GM19240 (cell line): ENCODE data around the gene SUGCT.
A peak's percentile ranks its signal among the peaks of the same experiment; 100 is the strongest.
"Not testable (repeated sequence)": the region's sequence is repeated elsewhere in the genome, so short reads cannot be mapped to it uniquely, and the experiment has no call there.

Experiments
- DNase-seq: peaks from one replicate; pipeline ENCODE4 v3.0.0; 2011; ENCODE audit warnings: low spot score; ENCODE audit not compliant: insufficient read length

The SUGCT gene

DNA sequence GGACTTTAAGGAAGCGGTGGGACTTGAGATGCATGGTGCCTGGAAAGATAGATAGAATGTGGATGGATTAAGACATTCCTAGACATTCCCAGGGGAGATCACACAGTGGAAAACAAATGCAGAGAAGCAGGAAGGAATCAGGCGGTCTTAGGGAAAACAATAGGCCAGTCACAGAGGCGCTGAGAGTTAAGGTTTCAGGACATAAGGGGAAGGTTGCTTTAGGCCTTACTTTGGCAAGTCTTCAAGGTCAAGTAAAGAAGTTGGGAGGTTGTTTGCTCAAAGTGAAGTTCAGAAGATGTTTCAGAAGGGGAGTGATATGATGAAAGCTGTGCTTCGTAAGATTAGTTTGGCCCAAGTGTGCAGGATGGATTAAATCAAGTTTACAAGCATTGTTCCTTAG, 109.4 kb downstream of the SUGCT start:
- DNase-seq = no peak

DNA sequence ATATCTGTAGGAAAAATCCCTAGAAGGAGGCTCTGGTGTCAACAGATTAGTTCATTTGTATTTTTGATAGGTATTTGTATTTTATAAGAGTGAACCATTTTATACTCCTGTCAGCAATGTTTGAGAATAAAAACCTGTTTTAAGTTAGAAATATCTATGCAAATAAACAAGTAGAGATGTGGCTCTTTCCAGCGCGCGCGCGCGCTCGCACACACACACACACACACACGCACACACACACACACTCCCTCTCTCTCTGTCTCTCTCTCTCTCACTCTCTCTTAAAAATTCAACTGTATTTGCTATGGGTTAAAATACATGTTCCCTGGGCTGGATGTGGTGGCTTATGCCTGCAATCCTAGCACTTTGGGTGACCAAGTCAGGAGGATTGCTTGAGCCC, 113.9 kb downstream of the SUGCT start:
- no peak for DNase-seq

DNA sequence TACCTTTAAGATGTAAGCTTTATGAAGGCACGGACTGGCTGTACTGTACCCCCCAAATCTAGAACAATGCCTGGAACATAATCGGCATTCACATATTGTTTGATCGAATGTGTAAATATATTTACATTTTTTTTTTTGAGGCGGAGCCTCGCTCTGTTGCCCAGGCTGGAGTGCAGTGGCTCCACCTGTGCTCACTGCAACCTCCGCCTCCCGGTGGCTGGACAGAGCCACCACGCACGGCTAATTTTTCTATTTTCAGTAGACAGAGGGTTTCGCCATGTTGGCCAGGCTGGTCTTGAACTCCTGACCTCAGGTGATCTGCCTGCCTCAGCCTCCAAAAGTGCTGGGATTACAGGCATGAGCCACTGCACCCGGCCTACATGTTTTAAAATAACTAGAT, 118.6 kb downstream of the SUGCT start:
- not testable (repeated sequence) for DNase-seq

DNA sequence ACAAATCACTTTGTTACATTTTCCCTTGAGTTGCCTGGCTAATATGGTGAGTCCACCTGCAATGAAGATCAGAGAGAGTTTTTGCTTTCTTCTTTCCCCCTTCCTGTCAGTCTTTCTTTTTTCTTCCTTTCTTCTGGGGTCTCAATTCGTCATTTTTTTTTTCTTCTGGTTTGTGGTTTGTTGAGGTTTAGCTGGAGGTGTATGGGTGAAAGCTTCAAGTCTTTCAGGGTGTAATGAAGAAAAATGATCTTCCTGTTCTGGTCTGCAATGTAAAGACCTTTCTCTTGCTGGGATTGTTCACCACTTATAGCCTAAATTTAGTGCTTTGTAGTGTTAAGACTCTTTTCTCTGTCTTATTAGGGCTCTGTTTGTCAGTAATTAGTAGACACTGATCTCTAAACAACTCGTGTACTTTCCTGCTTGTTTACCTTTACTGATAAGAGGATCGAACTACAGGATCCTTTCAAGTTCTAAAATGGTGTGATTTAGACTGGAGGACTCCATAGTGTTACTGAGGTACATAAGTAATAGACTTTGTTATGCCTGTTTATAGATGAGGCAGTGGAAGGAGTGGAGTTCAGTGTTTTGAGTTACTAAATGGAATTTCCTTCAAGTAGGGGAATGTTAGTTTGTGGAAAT, 129.1 kb downstream of the SUGCT start:
- no peak for DNase-seq

DNA sequence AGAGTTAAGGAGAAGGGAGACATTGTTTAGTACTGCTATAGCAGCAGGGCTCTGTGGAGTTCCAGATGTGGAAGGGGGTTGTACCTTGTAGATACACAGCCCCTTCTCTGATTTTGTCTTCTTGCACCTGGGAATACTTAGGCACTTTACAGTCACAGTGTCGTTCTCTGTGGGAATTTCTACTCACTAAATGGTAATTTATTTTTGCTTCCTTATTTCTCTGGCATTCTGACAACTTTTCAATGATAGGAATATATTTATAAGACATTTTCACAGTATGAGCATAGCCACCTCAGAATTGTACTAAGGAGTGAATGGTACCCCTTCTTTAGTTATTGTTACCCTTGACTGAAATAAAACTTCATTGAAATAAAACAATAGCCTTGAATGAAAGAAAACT, 132.8 kb downstream of the SUGCT start:
- no peak for DNase-seq

DNA sequence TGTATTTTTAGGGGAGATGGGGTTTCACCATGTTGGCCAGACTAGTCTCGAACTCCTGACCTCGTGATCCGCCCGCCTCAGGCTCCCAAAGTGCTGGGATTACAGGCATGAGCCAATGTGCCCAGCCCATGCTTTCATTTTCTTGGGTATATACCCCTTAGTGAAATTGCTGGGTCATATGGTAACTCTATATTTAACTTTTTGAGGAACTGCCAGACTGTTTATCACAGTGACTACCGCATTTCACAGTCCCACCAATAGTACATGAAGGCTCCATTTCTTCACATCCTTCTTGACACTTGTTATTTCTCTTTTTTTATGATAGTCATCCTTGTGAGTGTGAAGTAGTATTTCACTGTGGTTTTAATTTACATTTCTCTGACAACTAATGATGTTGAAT, 134.0 kb downstream of the SUGCT start:
- DNase-seq = not testable (repeated sequence)

DNA sequence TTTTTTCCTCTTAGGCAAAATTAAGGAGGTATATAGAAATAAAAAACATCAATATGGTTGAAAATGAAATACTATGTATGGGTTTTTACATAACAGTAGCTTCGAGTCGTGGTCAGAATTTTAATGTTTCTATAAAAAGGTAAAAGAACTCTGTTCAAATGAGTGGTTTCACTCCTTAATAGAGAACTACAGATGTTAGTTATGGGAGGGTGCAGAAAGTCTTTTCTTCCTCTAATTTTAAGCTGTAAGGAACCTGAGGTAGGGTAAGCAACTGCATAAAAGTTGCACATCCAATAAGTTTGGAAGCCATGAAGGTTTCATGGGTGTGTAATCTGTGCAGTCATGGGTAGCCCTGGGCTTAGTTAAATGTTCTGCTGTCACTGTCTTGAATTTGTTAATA, 141.3 kb downstream of the SUGCT start:
- DNase-seq = no peak

DNA sequence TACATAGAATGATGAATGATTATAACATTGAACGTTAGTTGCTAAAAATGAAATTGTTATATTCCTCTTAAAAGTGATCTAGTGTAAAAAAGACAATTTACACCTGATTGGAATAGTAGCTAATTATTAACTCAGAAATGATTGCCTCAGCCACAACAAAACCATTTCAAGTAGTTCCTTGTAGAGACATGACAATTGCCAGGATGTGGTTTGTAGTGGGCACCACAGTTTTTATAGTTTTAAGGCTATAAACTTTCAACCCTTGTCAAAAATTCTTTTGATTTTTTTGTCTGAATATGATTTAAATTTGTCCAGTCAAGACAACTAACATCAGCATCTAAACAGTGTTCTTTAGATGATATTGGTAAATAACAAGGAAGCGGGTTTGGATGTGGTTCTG, 145.2 kb downstream of the SUGCT start:
- no peak for DNase-seq

DNA sequence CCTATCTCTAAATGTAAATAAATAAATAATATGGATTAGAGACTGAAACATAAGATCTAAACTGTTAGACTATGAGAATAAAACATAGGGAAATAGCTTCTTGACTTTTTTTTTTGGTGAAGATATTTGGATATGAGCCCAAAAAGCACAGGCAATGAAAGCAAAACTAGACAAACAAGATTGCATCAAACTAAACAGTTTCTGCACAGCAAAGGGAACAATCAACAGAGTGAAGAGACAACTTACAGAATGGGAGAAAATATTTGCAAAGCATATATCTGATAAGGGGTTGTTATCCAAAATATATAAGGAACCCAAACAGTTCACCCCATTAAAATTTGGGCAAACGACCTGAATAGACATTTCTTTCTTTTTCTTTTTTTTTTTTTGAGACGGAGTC, 148.1 kb downstream of the SUGCT start:
- no peak for DNase-seq

DNA sequence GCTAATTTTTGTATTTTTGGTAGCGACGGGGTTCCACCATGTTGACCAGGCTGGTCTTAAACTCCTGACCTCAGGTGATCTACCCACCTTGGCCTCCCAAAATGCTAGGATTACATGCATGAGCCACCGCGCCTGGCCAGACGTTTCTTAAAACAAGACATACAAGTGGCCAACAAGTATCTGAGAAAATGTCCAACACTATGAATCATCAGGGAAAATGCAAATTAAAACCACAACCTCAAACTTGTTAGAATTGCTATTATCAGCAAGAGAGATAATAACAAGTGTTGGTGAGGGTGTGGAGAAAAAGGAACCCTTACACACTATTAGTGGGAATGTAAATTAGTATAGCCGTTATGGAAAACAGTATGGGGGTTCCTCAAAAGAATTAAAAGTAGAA, 148.6 kb downstream of the SUGCT start:
- DNase-seq = no peak

DNA sequence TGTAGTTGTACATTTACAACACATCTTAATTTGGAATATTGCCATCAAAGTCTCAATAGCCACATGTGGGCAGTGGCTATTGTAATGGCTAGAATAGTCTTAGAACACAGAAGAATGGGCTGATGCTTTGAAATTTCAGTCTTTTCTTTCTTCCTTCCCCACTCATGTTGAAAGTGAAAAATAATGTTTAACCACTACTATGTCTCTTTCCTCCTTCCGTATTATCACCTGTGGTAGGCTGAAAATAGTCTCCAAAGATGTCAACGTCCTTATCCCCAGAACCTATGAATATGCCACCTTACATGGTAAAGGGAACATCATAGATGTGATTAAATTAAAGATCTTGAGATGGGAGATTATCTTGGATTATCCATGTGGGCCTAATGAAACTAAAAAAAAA, 154.0 kb downstream of the SUGCT start:
- no peak for DNase-seq

DNA sequence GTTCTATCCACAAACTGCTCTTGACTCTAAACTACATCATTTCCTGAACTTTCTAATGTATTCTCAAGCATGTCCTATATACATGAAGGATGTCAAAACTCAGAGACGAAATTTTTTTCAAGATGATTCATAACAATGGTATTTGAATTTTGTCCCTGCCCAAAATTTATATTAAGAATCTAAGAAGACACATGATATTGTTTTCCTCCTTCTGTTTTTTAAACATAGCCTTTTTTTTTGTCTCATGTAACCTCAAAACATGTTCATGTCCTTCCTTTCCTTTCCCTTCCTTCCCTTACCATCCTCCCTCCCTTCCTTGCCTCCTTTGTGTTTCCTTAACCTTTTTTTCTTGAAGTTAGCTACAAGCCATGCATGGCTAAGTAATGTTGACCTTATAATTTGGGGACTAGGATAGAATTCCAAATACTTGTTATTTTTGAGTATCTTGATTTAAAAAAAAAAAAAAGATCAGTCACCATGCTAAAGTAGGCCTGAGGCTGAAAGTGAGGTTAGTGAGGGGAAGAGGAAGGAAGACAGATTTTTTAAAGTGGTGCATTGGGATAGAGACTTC, 163.0 kb downstream of the SUGCT start:
- no peak for DNase-seq

DNA sequence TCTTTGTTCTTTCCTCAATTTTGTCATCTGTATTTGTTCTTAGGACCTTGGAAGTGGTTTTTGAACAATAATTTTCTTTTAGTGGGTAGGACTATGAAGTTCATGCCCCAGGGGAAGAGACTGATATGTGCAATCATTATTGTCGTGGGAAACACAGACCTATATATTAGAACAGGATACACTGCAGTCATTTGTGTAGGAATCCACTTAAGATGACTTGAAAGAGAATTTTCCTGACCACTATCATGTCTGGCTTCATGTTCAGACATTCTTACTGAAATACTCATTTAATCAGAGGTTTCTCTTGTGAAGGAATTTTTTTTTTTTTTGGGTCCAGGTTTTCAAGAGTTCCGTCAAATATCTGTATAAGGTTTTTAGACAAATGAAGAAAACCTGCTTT, 163.6 kb downstream of the SUGCT start:
- DNase-seq = no peak

DNA sequence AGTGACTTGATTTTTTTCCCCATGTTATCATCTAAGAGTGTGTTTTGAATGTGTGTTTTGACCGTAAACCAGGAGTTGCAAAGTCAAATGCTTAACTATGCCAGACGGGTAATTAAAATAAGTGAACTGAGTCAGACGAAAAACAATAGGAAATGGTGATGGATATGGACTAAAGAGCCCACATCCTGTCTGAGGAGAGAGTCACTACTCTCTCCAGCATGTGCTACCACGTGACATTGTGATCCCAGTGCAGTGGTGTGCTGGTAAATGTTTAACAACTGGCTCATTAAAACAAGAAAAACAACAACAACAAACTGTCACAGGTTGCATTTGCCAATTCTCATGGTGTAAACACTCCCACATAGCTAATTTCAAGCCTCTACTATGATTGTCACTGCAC, 164.3 kb downstream of the SUGCT start:
- DNase-seq = no peak

DNA sequence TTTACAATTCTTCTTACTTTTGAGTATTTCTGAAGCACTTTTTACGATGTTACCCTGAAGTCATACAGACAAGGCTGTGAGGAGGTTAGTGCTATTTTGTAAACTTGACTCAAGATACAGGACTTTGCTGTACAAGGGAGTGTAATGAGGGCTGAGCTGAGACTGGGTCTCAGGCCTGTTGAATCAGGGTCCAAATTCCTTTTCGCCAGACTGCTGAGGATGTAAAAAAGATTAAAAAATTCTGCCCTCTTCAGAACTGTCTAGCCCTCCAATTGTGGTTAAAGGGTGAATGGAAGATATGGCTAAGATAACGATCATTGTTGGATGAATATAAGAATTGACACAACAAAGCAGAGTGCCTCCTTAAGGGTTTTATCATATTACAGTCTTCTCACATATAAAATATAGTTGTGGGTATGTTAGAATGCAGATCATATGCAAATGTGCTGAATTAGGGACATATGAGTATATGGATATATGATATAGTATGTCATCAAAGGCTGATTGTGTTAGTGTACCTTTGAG, 165.4 kb downstream of the SUGCT start:
- no peak for DNase-seq

DNA sequence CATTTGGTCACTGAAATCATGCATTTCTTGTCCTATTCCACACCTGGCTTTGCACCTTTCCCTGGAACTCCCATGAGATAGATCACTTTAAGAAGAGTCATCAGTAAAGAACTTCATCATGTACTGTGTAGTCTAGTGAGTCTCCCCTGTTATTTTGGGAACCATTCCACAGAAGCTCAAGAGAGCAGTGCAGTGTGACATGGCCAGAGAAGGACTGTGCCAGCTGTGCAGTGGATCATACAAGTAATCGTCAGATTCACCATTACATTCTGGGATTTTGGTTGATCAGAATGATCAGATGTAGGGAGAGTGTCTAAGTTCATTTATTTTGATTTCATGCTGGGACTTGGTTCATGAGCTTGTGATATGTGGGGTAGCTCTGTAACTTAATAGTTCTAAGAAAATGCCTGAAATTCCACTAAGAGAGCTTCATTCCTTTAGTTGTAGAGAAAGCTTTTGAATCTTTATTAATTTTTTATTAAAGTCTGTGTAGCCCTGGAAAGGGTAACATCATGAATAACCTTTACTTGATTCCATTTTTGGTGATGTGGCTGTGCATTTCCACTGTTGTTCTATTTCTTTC, 166.8 kb downstream of the SUGCT start:
- DNase-seq = no peak

DNA sequence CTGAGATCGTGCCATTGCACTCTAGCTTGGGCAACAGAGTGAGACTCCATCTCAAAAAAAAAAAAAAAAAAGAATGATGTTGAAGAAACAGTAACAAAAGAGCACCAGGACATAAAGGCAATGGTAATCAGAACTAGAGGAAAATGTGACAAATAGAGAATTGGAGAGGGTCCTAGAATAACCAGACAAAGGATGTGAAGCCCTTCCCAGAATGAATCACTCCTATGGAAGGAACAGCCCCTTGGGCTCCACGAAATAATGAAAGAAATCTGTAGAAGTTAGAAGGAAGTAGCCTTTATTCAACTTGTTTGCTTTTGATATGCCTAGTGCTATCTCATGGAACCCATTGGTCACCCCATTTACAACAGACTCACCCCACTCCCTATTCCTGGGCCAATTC, 169.2 kb downstream of the SUGCT start:
- DNase-seq = no peak

DNA sequence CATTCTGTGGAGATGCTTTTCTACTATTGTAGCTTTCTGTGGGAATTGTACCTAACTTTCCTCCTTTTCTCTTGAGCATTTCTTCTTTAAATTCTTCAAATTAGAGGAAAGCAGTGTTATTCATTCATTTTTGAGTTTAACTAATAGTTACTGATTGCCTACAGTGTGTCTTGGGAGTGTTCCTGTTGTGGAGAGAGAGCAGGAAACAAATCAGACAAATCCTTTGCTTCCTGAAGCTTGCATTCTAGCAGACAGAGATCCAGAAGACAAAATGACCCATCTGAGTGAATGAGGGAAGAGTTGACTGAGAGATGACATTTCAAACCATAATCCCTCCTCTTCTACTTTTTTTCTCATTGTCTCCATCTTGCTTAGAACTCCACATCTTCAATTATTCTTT, 170.4 kb downstream of the SUGCT start:
- no peak for DNase-seq

DNA sequence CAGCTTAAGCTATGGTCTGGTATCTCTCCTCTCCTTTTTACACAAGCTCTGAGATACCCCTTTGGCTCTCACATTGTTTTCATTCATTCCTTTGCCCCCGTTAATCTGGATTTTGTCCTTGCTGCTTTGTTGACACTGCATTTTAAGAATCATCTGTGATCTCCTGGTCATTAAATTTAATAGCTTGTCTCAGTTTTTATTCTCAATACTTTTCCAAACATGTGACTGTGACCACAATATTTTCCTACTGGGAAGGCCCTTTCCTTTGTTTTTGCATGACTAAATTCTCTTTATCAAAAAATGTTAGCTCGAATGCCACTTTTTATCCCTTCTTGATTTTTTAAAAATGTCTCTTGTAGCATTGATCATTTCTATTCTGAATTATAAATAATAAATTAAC, 171.2 kb downstream of the SUGCT start:
- no peak for DNase-seq

DNA sequence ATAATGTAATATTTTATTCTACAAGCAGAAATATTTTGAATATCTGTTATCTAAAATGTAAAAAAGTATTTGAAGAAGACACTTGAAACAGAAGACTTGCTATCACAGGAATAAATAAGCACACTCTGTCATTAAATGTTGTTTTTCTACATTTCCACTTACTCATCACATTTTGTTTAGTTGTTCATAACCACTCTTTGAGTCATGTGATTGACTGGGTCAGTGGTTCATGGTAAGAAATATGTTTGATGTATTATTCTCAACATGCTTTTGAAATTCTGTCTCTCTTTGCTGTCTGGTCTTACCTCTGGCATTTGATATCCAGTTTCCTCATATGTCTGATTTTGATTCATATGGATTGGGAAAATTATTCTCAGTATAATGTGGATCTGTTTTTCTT, 171.8 kb downstream of the SUGCT start:
- DNase-seq = no peak

DNA sequence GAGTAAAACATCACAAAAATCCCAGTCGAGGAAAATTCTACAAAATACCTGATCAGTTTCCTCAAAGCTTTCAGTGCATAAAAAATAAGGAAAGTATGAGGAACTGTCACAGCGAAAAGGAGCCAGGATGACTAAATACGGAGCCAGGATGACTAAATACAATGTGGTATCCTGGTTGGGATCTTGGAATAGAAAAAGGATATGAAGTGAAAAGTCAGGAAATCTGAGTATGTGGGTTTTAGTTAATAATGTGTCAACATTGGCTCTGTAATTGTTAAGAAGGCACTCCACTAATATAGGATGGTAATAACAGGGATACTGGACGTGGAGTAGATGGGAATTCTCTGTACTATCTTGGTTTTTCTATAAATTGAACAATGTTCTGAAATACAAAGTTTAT, 175.5 kb downstream of the SUGCT start:
- DNase-seq = no peak

DNA sequence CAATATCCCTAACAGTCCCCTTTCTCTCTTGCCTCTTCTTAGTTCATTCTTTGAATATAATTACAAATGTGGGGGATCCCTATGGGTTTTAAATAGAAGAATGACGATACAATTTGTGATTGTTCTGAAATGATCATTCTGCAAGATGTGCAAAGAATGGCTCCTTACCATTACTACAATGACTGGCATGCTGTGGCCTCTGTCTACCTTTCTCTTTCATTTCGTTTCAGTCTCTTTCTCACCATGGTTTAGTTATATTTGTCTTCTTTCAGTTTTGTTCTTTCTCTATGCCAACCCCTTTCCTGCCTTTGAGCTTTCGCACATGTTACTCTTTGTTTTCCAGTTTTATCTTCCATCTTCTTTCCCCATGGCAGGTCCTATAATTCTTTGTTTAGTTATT, 176.5 kb downstream of the SUGCT start:
- DNase-seq = peak; percentile 9

DNA sequence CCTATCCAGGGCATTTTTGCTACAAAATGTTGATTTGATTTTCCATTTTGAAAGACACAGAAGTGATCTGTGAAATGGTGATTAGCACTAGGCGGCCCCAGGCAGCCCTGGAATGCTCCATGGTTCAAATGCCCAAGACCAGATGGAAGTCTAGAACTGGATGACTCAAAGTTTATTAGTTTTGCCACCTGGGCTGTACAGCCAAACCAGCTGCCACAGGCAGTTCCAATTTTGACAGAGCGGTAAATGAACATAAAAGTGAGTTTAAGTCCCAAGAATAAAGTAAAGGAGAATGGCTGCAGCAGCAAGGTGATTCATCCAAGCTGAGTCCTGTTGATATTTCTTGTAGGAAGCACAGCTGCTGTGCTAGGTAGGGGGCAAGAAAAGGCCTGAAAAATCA, 180.5 kb downstream of the SUGCT start:
- no peak for DNase-seq
